ENCODE data around the gene BAIAP2L1.
"Not testable (repeated sequence)": the region's sequence is repeated elsewhere in the genome, so short reads cannot be mapped to it uniquely, and the experiment has no call there.

Gene BAIAP2L1

DNA sequence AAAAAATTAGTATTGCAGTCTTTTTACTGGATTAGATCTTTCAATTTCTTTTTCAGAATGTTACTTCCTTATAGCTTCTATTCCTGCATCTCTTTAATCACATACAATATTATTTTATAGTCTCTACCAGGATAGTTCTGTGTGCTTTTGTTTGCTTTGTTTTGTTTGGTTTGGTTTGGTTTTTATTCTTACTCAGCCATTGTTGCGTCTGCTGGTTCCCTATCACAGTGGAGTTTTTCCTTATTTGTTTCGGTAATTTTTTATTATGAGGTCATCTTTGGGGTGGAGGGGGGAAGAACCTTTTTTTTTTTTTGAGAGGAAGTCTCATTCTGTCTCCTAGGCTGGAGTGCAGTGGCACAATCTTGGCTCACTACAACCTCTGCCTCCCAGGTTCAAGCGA is 9.0 kb upstream of the BAIAP2L1 start:
- no peak for TF ChIP-seq CTCF (IDR thresholded peaks at IDR 0.05; ENCODE audit: extremely low read depth, insufficient read depth, missing control alignments)
- in situ Hi-C loops (cut with MboI; ENCODE audit: low pct_unique_long_range_greater_than_20kb, low sequenced_read_pairs, unreplicated experiment) = loop anchor here (10.0 kb wide), 1 partner anchor 95 kb away; no protein-coding TSS in a partner anchor
- no peak for DNase-seq (ENCODE audit: low spot score)

DNA sequence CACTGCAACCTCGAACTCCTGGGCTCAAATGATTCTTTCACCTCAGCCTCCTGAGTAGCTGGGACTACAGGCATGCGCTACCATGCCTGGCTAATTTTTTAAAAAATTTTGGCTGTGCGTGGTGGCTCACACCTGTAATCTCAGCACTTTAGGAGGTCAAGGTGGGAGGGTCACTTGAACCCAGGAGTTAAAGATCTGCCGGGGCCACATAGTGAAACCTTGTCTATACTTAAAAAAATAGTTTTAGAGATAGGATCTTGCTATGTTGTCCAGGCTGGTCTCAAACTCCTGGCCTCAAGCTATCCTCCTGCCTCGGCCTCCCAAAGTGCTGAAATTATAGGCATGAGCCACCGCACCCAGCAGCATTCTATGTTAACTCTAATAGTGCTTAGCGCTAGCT is 7.3 kb upstream of the BAIAP2L1 start:
- in situ Hi-C loops (cut with MboI; ENCODE audit: low pct_unique_long_range_greater_than_20kb, low sequenced_read_pairs, unreplicated experiment); DNase-seq (ENCODE audit: low spot score): not testable (repeated sequence)

DNA sequence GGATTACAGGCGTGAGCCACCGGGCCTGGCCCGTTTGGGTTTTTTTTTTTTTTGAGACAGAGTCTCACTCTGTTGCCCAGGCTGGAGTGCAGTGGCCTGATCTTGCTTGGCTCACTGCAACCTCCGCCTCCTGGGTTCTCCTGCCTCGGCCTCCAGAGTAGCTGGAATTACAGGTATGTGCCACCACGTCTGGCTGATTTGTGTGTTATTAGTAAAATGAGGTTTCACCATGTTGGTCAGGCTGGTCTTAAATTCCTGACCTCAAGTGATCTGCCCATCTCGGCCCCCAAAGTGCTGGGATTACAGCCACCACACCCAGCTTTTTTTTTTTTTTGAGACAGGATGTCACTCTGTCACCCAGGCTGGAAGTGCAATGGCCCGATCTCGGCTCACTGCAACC is 5.9 kb upstream of the BAIAP2L1 start:
- in situ Hi-C loops (cut with MboI; ENCODE audit: low pct_unique_long_range_greater_than_20kb, low sequenced_read_pairs, unreplicated experiment) = no loop called here
- no peak for TF ChIP-seq CTCF (IDR thresholded peaks at IDR 0.05; ENCODE audit: extremely low read depth, insufficient read depth, missing control alignments)

GRCh38 chr7:98404840-98405239 is 4.0 kb upstream of the BAIAP2L1 start:
- in situ Hi-C loops (cut with MboI; ENCODE audit: low pct_unique_long_range_greater_than_20kb, low sequenced_read_pairs, unreplicated experiment) = no loop called here
- no peak for TF ChIP-seq CTCF (IDR thresholded peaks at IDR 0.05; ENCODE audit: extremely low read depth, insufficient read depth, missing control alignments)
- DNase-seq (ENCODE audit: low spot score) = no peak

More for the DNA sequence above, 5.9 kb upstream of the BAIAP2L1 start:
- no peak for DNase-seq (ENCODE audit: low spot score)

- in situ Hi-C loops (cut with MboI; ENCODE audit: low pct_unique_long_range_greater_than_20kb, low sequenced_read_pairs, unreplicated experiment) = no loop called here
- no peak for DNase-seq (ENCODE audit: low spot score)
- TF ChIP-seq CTCF (IDR thresholded peaks at IDR 0.05; ENCODE audit: extremely low read depth, insufficient read depth, missing control alignments) = no peak
These were observed 874 bp downstream of the BAIAP2L1 start for GRCh38 chr7:98399890-98400541.

DNA sequence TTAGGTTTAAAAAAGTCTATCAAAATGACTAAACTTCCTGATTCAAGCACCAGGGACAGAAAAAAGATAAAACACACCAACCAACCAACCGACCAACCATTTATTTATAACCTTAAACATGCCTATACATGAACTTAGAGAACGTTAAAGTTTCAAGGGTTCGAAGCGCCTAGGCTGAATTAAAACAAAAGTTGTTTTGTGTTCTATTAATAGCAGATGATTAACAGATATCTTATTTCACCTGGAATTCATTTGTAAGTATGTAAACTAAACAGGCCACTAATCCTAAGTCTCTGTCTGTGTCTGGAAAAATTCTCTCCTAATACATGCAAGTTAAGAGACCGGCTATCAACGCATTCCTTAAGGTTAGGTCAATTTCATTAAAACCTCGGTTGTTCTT is 1.4 kb downstream of the BAIAP2L1 start:
- no peak for DNase-seq (ENCODE audit: low spot score)
- no peak for TF ChIP-seq CTCF (IDR thresholded peaks at IDR 0.05; ENCODE audit: extremely low read depth, insufficient read depth, missing control alignments)
- in situ Hi-C loops (cut with MboI; ENCODE audit: low pct_unique_long_range_greater_than_20kb, low sequenced_read_pairs, unreplicated experiment) = no loop called here

DNA sequence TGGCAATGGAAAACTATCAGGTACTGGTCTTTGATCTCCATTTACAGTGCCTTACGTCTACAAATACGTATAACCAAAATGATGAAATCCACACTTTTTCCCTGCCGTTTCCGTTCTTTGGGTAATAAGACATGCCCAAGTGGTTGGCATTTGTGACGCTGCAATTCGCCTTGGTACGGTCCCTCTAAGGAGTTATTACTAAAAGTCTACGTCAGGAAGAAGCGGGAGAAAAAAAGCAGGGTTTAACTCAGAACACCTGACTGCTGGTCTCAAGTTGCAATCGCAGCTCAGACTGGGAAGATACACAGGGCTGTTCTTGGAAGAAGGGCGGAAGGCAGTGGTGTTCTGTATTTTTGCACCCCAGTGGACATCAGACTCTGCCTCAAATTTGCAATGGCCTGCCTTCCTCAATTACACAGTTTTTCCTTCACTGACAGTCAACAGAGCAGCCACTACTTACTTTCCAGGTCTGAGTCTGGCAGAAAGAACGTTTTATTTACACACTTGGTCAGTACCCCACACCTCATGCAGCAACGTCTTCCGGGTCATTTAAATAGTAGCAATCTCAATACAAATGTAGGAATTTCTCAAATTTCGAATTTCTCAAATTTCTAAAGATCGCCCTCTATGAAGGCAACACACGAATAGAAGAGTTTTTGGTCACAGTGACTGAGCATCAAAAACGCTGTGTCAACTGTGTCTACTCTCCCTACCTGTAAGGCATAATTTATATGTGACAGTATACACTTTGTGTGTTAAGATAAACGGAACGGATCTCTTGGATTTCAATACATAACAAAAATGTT is 2.1 kb downstream of the BAIAP2L1 start:
- no peak for DNase-seq (ENCODE audit: low spot score)
- in situ Hi-C loops (cut with MboI; ENCODE audit: low pct_unique_long_range_greater_than_20kb, low sequenced_read_pairs, unreplicated experiment) = no loop called here
- TF ChIP-seq CTCF (IDR thresholded peaks at IDR 0.05; ENCODE audit: extremely low read depth, insufficient read depth, missing control alignments) = no peak

Data from GM13977 (cell line).